ENCODE measurements around the gene RYR3. TPM values are rescaled to one million over a fixed set of nuclear protein-coding genes. Genes with fewer than 3 reads are reported as not detected.

Gene RYR3
- total and polyA plus RNA-seq, 10 of the 15 experiments (the other 5 are each of a cell fraction or from before 2014, with no cell fraction given) = under 0.01 to 0.44 (median 0.16) TPM; not detected in 5

DNA sequence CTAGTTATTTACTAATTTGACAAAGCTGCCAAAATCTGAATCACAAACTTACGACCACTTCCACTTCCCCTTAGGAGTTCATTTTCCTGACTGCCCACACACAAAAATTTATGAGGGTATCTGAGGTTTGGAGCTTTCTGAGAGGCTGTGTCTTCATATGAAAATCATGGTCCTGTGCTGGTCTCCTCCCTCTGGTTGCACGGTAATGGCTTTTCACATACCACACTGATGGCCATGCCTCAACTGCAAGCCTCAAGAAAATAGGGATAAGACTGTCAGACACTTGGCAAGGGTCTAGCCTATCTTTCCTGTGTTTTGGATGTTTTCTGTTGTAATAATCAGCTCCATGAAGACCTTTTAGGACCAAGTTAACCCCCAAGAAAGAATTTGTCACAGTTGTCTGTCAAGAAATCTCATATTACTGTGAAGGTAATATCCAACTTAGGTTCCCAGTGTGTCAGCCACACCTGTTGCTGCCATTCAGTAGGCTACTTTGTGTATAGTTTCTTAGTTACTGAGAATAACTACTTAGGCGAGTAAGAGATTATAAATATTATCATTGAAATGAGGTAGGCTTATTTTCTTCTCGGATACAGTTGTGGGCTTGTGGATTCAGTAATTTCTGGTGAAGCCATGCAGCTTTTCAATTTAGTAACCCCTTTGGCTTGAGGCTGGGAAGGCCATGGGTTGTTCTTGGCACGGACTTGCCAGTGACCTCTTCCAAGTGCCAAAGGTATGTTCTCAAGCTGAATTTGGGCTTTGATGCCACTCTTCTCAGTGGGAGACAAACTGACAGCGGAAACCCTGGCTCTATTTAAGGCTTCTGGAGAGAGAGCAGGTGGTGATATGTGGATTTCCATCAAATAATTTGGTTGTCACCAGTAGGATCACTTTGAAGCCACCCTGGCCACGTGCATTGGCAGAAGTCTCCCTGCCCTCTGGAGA is 101.1 kb downstream of the RYR3 start (continued):
- TF ChIP-seq MEF2A (IDR thresholded peaks at IDR 0.05; ENCODE audit: insufficient read depth, low read depth, low read length) = no peak

DNA sequence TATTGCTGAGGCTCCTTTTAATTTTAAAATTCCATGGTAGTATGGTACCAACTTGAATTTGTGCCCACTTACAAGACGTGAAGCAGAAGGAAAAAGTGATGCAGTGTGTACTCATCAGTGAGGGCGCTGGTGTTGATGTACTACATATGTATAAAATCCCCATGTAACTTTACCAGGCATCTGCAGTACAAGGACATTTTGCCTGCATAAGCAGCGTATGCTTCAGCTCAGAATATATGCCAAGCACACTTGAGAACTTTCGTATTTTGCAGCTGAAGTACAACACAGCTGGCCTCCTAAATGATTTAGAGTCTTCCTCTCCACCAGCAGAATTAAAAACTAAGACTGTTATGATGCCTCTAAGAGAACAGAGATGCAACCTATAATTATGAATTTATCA is 108.9 kb downstream of the RYR3 start:
- no peak for FAIRE-seq
- POLR2A ChIA-PET = no interaction called here
- Histone ChIP-seq H3K4me2 (ENCODE audit: control insufficient read depth, insufficient read depth) (no peak overlapping the region), H3K36me3 (ENCODE audit: control insufficient read depth in 2 of 2, insufficient read depth in 2 of 2, low read length in 1 of 2) (no peaks in the 10 kb centered on the region), H4K20me1 (ENCODE audit: control insufficient read depth, insufficient read depth) (no peaks in the 10 kb centered on the region), H3K27me3 (replicated peaks in 1 of 2; ENCODE audit: control insufficient read depth in 2 of 2, insufficient read depth in 2 of 2, low read length in 1 of 2) (peaks cover 0 to 2% of the 10 kb centered on the region in 2 experiments; a peak in 2 of 4 replicates), H3K9me3 (replicated peaks; ENCODE audit: control insufficient read depth, insufficient read depth, low read length) (no peaks in the 10 kb centered on the region), H3K4me1 (ENCODE audit: control insufficient read depth, insufficient read depth, low read length) (no peaks in the 10 kb centered on the region), H2AFZ (ENCODE audit: control insufficient read depth, low read depth, low read length) (no peak overlapping the region), H3K79me2 (ENCODE audit: control insufficient read depth, insufficient read depth, low read length) (no peaks in the 10 kb centered on the region), H3K9ac (ENCODE audit: control insufficient read depth, insufficient read depth, low read length) (no peak overlapping the region), H3K4me3 (no peak overlapping the region), H3K27ac (ENCODE audit: control insufficient read depth, insufficient read depth) (no peak overlapping the region)
- SMC1A ChIA-PET (ENCODE audit: uncharacterized antibody, unreplicated experiment) = no interaction called here
- intact Hi-C loops (cut with micrococcal nuclease; ENCODE audit: unreplicated experiment) (no loop called here), in situ Hi-C loops (cut with MboI) (no loop called here)
- no peak for DNase-seq (ENCODE audit: low read depth, low spot score)
- ATAC-seq = no peak
- RAD21 ChIA-PET (ENCODE audit: unreplicated experiment) = no interaction called here
- TF ChIP-seq RUNX3 (IDR thresholded peaks at IDR 0.05; ENCODE audit: low read length) = no peak
- TF ChIP-seq BMI1 (IDR thresholded peaks at IDR 0.05; ENCODE audit: borderline replicate concordance) = no peak
- no peak for TF ChIP-seq MTA2 (IDR thresholded peaks at IDR 0.05; ENCODE audit: low read depth)
- TF ChIP-seq CUX1 (IDR thresholded peaks at IDR 0.05; ENCODE audit: insufficient replicate concordance, low read depth, low read length) = no peak
- TF ChIP-seq DPF2 (IDR thresholded peaks at IDR 0.05) = no peak
- TF ChIP-seq, protein P1, sequence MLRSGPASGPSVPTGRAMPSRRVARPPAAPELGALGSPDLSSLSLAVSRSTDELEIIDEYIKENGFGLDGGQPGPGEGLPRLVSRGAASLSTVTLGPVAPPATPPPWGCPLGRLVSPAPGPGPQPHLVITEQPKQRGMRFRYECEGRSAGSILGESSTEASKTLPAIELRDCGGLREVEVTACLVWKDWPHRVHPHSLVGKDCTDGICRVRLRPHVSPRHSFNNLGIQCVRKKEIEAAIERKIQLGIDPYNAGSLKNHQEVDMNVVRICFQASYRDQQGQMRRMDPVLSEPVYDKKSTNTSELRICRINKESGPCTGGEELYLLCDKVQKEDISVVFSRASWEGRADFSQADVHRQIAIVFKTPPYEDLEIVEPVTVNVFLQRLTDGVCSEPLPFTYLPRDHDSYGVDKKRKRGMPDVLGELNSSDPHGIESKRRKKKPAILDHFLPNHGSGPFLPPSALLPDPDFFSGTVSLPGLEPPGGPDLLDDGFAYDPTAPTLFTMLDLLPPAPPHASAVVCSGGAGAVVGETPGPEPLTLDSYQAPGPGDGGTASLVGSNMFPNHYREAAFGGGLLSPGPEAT (IDR thresholded peaks at IDR 0.05; ENCODE audit: low read depth) = no peak
- no peak for TF ChIP-seq ZNF24 (IDR thresholded peaks at IDR 0.05)
- TF ChIP-seq IKZF2 (IDR thresholded peaks at IDR 0.05) = no peak
- TF ChIP-seq BHLHE40 (IDR thresholded peaks at IDR 0.05; ENCODE audit: borderline replicate concordance in 1 of 2, low read depth in 2 of 2, low read length in 1 of 2) = no peak
- TF ChIP-seq RB1 (IDR thresholded peaks at IDR 0.05; ENCODE audit: borderline replicate concordance) = no peak
- BruUV-seq (replicated peaks) = no TSS peak
- 2% methylated on average over 4 of the region's 4 CpGs for WGBS (ENCODE audit: insufficient coverage, insufficient replicate concordance, low lambda C conversion rate, missing lambda C conversion rate)
- CTCF ChIA-PET = no interaction called here
